ENCODE measurements around the gene DYNLRB2. TPM values are rescaled to one million over a fixed set of nuclear protein-coding genes. Genes with fewer than 3 reads are reported as not detected.

The DYNLRB2 gene
- polyA plus RNA-seq, 1 of the 3 experiments (the other 2 are of a cell fraction) = 0.44 TPM

GRCh38 chr16:80559369-80559768, 18.6 kb downstream of the DYNLRB2 start:
- H3K27ac ChIP-seq (ENCODE audit: low read depth in 2 of 2, low read length in 1 of 2) = no peak overlapping the region
- no peaks in the 10 kb centered on the region for H3K79me2 ChIP-seq (ENCODE audit: insufficient read depth)
- H2AFZ ChIP-seq (ENCODE audit: low read depth) = no peak overlapping the region
- DNase-seq = no peak
- CTCF ChIA-PET = no interaction called here
- WGBS (ENCODE audit: low lambda C conversion rate) = 14% methylated on average over 4 of the region's 4 CpGs
- H3K27me3 ChIP-seq (ENCODE audit: insufficient read depth) = no peaks in the 10 kb centered on the region
- H3K9me3 ChIP-seq = no peaks in the 10 kb centered on the region
- no peak overlapping the region for H3K4me2 ChIP-seq
- H4K20me1 ChIP-seq (ENCODE audit: insufficient read depth) = no peaks in the 10 kb centered on the region
- H3F3A ChIP-seq (replicated peaks; ENCODE audit: insufficient read depth) = no peaks in the 10 kb centered on the region
- H3K36me3 ChIP-seq (replicated peaks in 1 of 2; ENCODE audit: control insufficient read depth in 1 of 2, insufficient read depth in 2 of 2, low read length in 1 of 2) = no peaks in the 10 kb centered on the region
- H3K9ac ChIP-seq = no peak overlapping the region
- no peak overlapping the region for H3K4me3 ChIP-seq (ENCODE audit: low read depth in 2 of 2, low read length in 1 of 2)
- TF ChIP-seq GABPA (IDR thresholded peaks at IDR 0.05; ENCODE audit: low read depth) (no peak), NFIC (IDR thresholded peaks at IDR 0.05; ENCODE audit: borderline replicate concordance) (no peak), ELF1 (IDR thresholded peaks at IDR 0.05) (no peak), TCF12 (IDR thresholded peaks at IDR 0.05) (no peak), GATA2 (CRISPR knock-in tag; IDR thresholded peaks at IDR 0.05) (no peak), ZBTB33 (IDR thresholded peaks at IDR 0.05; ENCODE audit: borderline replicate concordance, low read depth) (no peak), EP300 (IDR thresholded peaks at IDR 0.05; ENCODE audit: borderline replicate concordance in 1 of 2, low read depth in 1 of 2, low read length in 1 of 2) (no peak), JUND (IDR thresholded peaks at IDR 0.05) (no peak), YY1 (IDR thresholded peaks at IDR 0.05; ENCODE audit: low read depth) (no peak)
- TF ChIP-seq, protein P1, sequence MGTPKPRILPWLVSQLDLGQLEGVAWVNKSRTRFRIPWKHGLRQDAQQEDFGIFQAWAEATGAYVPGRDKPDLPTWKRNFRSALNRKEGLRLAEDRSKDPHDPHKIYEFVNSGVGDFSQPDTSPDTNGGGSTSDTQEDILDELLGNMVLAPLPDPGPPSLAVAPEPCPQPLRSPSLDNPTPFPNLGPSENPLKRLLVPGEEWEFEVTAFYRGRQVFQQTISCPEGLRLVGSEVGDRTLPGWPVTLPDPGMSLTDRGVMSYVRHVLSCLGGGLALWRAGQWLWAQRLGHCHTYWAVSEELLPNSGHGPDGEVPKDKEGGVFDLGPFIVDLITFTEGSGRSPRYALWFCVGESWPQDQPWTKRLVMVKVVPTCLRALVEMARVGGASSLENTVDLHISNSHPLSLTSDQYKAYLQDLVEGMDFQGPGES (IDR thresholded peaks at IDR 0.05; ENCODE audit: low read depth, low read length) = no peak
- TF ChIP-seq, protein P2, sequence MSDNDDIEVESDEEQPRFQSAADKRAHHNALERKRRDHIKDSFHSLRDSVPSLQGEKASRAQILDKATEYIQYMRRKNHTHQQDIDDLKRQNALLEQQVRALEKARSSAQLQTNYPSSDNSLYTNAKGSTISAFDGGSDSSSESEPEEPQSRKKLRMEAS (IDR thresholded peaks at IDR 0.05; ENCODE audit: low read depth) = no peak
- H3K4me1 ChIP-seq (ENCODE audit: control insufficient read depth in 1 of 2, insufficient read depth in 2 of 2, low read depth in 1 of 2, low read length in 1 of 2) = no peaks in the 10 kb centered on the region
- POLR2A ChIA-PET = no interaction called here
- no peaks in the 10 kb centered on the region for H3K9me2 ChIP-seq

DNA sequence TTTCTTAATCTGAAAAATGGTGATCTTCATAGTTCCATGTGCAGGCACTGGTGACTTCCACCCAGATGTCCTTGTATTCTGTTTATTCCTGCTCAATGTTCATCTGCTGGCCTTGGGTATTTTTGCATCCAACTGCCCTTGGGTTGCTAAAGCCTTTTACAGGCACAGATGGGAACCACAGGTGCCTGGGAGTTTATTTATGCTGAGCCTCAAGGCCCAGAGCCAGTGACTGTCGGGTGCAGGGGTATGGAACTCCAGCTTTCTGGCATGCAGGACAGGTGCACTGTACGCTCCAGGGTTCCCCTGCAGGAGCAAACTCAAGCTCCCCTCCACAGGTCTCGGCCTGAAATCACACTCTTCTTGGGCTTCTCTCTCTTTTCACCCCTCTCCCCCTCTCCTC, 22.3 kb downstream of the DYNLRB2 start:
- Histone ChIP-seq H3K9ac (no peak overlapping the region), H4K20me1 (ENCODE audit: insufficient read depth) (no peaks in the 10 kb centered on the region), H3K4me1 (ENCODE audit: control insufficient read depth in 1 of 2, insufficient read depth in 2 of 2, low read depth in 1 of 2, low read length in 1 of 2) (no peaks in the 10 kb centered on the region), H3F3A (replicated peaks; ENCODE audit: insufficient read depth) (no peaks in the 10 kb centered on the region), H3K4me3 (ENCODE audit: low read depth in 2 of 2, low read length in 1 of 2) (no peak overlapping the region), H2AFZ (ENCODE audit: low read depth) (no peak overlapping the region), H3K27ac (ENCODE audit: low read depth in 2 of 2, low read length in 1 of 2) (no peak overlapping the region), H3K9me3 (no peaks in the 10 kb centered on the region), H3K79me2 (ENCODE audit: insufficient read depth) (no peaks in the 10 kb centered on the region), H3K36me3 (replicated peaks in 1 of 2; ENCODE audit: control insufficient read depth in 1 of 2, insufficient read depth in 2 of 2, low read length in 1 of 2) (no peaks in the 10 kb centered on the region), H3K27me3 (ENCODE audit: insufficient read depth) (no peaks in the 10 kb centered on the region), H3K4me2 (no peak overlapping the region), H3K9me2 (no peaks in the 10 kb centered on the region)
- TF ChIP-seq RFX5 (IDR thresholded peaks at IDR 0.05; ENCODE audit: low read length) (no peak), MEF2A (IDR thresholded peaks at IDR 0.05; ENCODE audit: borderline replicate concordance, low read depth) (no peak), USF1 (IDR thresholded peaks at IDR 0.05; ENCODE audit: borderline replicate concordance, low read depth) (no peak), RAD21 (IDR thresholded peaks at IDR 0.05; ENCODE audit: low read length) (no peak)
- TF ChIP-seq, protein P3, sequence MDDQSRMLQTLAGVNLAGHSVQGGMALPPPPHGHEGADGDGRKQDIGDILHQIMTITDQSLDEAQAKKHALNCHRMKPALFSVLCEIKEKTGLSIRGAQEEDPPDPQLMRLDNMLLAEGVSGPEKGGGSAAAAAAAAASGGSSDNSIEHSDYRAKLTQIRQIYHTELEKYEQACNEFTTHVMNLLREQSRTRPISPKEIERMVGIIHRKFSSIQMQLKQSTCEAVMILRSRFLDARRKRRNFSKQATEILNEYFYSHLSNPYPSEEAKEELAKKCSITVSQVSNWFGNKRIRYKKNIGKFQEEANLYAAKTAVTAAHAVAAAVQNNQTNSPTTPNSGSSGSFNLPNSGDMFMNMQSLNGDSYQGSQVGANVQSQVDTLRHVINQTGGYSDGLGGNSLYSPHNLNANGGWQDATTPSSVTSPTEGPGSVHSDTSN (IDR thresholded peaks at IDR 0.05) = no peak
- TF ChIP-seq, protein P1 (IDR thresholded peaks at IDR 0.05; ENCODE audit: low read depth, low read length) = no peak
- WGBS (ENCODE audit: low lambda C conversion rate) = 6% methylated on average over 2 of the region's 3 CpGs
- ChIA-PET CTCF (no interaction called here), POLR2A (no interaction called here)
- DNase-seq = no peak

Data from SK-N-SH (cell line).